OCI-M2 (cell line): ENCODE measurements around the gene RGMB.

Experiments used
- DNase-seq: peaks from one replicate; lab custom pipeline; 2025; ENCODE audit not compliant: unreplicated experiment; lab: John Stamatoyannopoulos, UW

RGMB gene

DNA sequence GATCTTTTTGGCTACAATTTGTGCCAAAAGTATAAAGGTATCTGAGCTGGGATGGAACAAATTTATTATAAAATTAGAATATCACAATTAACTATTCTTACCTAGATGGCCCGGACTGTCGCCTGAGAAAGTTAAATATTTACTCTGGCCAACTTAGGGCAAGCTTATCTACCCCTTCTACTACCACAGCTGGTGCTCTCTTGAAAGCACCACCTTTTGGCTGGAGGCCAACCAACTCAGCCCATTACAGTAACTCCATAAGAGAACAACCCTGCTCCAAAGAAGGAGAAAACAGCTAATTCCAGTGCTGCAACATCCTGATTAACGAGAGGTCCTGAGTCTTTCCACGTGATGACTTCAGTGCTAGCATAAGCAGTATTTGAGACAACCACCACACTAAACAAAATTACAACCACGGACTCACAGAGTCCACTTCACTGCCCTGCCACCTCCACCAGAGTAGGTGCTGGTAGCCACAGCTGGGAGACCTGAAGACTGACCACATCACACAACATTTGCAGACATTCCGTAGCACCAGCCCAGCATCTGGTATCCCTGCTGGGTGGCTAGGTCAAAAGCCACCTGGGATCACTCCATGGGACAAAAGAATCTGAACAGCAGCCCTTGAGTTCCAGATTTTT, 43.2 kb downstream of the RGMB start:
- no peak for DNase-seq

DNA sequence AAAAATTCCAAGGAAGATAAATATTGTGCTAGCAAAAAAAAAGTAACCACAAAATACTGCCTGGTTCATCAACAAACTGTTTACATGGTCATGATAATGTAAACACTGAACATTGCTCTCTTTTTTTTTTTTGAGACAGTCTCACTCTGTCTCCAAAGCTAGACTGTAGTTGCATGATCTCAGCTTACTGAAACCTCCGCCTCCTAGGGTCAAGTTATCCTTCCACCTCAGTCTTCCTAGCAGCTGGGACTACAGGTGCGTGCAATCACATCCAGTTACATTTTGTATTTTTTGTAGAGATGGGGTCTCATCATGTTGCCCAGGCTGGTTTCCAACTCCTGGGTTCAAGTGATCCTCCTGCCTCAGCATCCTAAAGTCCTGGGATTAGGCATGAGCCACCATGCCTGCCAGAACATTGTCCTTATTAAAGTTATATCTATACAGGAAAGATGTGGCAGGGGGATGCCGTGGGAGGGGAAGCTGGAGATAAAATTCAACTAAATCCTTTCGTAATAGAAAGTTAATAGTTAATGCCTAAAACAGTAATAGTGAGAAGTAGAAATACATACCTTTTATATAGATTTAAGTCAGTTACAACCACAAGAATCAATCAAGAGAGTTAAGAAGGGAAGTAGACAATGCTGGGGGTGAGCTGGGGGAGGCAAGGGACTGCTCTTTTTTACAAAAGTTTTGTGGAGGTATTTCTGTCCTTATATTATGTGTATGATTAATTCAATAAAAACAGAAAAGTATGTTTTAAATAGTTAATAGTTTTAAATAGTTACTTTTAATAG, 52.3 kb downstream of the RGMB start:
- DNase-seq, result no peak

DNA sequence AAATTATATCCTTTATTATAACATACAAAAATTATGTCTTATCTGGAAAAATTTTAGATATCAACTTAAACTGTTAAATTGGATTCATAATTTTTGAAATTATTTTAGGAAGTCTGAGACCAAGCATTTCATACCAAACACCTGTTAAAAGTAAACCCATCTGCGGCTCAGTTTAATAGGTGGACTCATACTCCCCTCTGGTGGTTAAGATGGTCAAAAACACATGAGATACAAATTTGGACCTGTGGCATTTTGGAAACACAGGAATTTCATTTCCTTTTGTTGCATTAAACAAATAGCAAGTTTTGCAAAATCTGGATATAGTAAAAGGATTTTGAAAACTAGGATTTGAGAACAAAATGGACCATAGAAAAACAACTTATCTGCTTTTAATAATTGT, 53.7 kb downstream of the RGMB start:
- no peak for DNase-seq

DNA sequence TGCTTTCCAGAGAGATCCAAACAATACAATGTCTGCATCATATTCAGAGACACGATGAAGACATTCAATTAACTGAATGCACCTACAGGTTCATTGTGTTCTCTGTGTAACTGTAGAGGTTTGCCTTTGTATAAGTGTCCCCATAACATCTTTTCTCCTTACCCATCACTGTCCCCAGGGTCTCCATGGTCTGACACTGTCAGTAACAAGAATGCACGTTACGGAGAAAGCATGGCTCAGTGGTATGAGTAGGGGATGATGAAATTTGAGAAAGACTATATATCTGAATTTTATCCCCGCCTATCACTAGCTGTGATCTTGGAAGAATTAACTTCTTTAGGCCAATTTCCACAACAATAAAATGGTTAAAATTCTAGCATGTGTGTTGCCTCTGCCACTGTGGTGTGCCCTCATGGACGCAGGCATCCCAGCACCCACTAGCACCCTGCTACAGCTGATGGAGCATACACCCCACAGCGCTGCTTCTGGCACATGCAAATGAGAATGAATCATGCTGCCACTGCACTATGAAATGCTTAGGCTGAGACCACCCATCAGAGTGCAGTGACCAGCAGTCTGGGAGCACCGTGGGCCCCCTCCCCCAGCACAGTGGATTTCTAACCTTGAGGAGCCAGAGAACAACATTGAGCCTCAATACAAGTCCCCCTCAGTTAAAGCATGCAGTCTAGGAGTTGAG, 54.3 kb downstream of the RGMB start:
- no peak for DNase-seq

DNA sequence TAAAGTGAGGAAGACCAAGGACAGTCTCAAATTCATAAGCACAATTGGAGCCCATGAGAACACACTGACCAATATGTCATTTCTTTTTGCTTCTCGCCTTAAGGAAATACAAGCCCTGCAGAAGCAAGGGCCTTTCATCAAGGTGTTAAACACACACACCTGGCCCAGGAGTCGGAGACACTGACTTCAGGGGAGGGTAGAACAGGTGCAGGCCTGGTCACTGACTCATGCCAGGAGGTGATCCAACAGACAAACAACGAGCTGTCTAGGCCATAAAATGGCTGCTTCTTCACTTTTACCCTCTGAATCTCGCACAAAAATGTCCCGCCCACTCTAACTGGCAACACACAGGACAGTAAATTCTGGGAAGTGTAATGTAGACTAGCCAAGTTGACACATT, 62.7 kb downstream of the RGMB start:
- no peak for DNase-seq

DNA sequence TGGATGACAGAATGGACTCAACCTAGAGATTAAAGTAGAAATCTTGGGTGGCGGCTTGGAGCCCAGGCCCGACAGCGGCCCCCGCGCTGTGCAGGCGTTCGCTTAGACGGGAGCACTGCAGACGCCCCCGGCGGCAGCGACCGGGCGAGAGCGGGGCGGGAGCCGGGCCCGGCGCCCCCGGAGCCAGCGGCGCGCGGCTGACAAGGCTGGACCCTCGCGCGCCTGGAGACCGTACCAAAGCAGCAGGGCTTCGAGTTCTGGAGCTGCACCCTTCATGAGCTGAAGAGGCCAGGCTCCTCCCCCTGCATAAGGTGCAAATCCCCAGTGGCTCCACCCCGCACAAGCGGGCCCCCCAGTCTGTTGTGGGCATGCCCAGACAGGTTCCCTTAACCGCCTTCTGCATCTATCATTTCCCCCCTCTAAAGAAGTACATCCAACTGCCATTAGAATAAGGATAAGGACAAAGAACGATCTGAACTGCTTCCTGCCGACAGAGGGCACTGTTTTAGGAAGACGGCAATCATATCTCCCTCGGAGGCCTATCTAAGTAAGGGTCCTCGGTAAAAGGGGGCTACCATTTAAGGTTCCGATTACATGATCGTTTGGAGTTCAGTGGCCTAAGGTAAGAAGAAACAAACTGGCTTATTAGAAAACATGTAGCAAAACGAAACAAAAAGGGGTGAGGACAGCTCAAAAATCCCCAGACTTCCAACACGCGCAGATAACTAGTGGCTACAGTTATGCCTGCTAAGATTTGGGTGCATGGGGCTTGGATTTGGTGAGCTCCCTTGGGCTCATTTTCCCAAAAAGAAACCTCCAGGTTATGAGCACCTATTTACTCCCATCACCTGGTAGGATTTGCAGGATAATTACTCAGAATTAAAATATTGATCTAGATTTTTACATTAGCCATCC, 66.3 kb downstream of the RGMB start:
- DNase-seq, result no peak

DNA sequence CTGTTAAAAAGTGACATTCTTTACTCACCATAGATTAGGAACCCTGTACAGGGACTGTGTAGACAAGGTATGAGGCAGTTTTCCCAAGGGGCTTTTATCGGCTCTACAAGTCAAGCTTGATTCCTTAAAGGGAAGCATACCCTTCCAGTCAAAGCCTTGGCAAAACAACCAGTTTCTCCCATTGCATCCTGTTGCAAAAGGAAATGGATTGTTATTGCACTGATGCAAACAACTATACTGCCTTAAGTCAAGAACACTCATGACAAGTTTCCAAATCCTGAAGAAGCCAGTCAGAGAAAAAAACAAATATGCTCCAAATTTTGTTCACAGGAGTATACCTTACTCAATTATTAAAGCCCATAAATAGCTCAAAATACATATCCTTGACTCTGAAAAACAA, 67.5 kb downstream of the RGMB start:
- no peak for DNase-seq

DNA sequence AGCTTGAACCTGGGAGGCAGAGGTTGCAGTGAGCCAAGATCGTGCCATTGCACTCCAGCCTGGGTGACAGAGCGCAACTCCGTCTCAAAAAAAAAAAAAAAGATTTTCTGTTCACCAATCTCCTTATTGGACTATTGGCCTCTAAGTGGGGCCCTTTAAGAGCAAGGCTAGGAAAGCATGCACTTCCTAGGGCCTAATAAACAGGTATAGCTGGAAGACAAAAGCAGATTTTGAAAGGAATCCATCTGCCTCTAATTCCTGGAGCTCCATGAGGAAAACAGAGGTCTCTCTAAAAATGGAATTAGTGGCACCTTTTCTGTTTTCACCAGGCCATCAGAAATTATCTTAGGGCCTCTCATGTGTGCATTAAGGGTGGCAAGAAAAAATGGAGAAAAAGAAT, 70.0 kb downstream of the RGMB start:
- no peak for DNase-seq

DNA sequence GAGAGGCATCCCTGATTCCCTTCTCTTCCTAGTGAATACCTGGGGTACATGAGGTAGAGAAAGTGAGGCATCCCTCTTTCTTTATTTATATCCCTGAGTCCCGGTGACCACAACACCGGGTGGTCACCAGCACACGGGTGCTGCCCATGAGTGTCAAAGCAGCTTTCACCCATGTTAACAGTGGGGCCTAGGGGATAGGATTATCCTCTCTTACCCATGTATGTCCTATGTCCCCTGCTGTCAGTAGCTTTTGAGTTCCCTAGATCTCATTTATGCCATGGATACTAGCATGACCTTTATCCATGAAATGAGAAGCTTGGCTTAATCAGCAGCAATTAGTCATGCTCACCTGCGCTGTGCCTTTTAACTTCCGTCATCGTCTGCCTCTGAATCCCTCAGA, 71.4 kb downstream of the RGMB start:
- no peak for DNase-seq

DNA sequence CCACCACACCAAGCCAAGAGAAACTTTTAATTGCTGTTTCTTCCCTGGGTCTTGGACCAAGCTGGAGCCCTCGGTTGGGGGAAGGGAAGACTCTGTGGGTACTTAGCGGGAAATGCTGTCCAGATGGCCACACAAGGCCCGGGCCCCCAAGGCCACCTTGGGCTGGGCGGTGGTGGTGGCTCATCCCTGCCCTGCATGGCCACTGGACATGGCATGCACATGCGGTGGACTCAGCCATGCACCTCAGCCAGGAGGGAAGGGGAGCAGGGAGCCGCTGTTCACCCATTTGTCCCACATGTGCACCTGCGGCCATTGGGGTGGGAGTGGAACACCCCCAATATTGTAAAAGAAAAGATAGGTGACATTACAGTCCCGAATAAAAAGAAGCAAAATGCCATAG, 72.4 kb downstream of the RGMB start:
- DNase-seq, result no peak
